ENCODE data around the gene PPP1R37. TPM values are rescaled to one million over a fixed set of nuclear protein-coding genes. Genes with fewer than 3 reads are reported as not detected.

PPP1R37 gene
- total RNA-seq, 1 experiment from 2014 or later: 46.4 TPM

GRCh38 chr19:45070861-45071544, 22.0 kb upstream of the PPP1R37 start:
- ATAC-seq: no peak
- H3K9ac ChIP-seq (ENCODE audit: low read length): no peak overlapping the region

GRCh38 chr19:45071545-45071938, 21.4 kb upstream of the PPP1R37 start:
- no peak overlapping the region for H3K4me3 ChIP-seq (ENCODE audit: low read length)
- H3K36me3 ChIP-seq (ENCODE audit: low read depth, low read length): no peaks in the 10 kb centered on the region
- no peaks in the 10 kb centered on the region for H4K20me1 ChIP-seq (ENCODE audit: low read length)
- no peak for DNase-seq
- intact Hi-C loops (cut with micrococcal nuclease): no loop called here
- H3K9me3 ChIP-seq (ENCODE audit: low read length): no peaks in the 10 kb centered on the region
- BruUV-seq (replicated peaks): no TSS peak
- no peak overlapping the region for H3K9ac ChIP-seq (ENCODE audit: low read length)
- no peaks in the 10 kb centered on the region for H3F3A ChIP-seq (ENCODE audit: low read length, unreplicated experiment)
- H3K4me1 ChIP-seq (ENCODE audit: insufficient read depth, low read length): peaks cover 1% of the 10 kb centered on the region
- H3K4me2 ChIP-seq (ENCODE audit: low read length): no peak overlapping the region
- CTCF ChIA-PET: no interaction called here
- POLR2A ChIA-PET (ENCODE audit: unreplicated experiment): no interaction called here
- peaks cover 14% of the 10 kb centered on the region for H3K79me2 ChIP-seq (ENCODE audit: low read length)
- H3K9me2 ChIP-seq (replicated peaks; ENCODE audit: low read length): no peaks in the 10 kb centered on the region
- no peaks in the 10 kb centered on the region for H3K27me3 ChIP-seq (ENCODE audit: low read length)
- ATAC-seq: no peak
- TF ChIP-seq CTCF (conservative IDR thresholded peaks at IDR 0.05; ENCODE audit: low read depth, low read length) (no peak), EZH2 (IDR thresholded peaks at IDR 0.05; ENCODE audit: low read length, unreplicated experiment) (no peak), EZH2phosphoT487 (IDR thresholded peaks at IDR 0.05; ENCODE audit: borderline replicate concordance, low read length) (no peak)
- no peak overlapping the region for H3K27ac ChIP-seq (ENCODE audit: low read length)
- no peak overlapping the region for H2AFZ ChIP-seq (ENCODE audit: low read length)

More at GRCh38 chr19:45070861-45071544, 22.0 kb upstream of the PPP1R37 start:
- POLR2A ChIA-PET (ENCODE audit: unreplicated experiment): no interaction called here
- Histone ChIP-seq H3K4me2 (ENCODE audit: low read length) (no peak overlapping the region), H3K27me3 (ENCODE audit: low read length) (no peaks in the 10 kb centered on the region), H3K4me1 (ENCODE audit: insufficient read depth, low read length) (no peaks in the 10 kb centered on the region; the same call in 1 of the 2 replicates), H3F3A (ENCODE audit: low read length, unreplicated experiment) (no peaks in the 10 kb centered on the region), H3K9me2 (replicated peaks; ENCODE audit: low read length) (no peaks in the 10 kb centered on the region), H4K20me1 (ENCODE audit: low read length) (no peaks in the 10 kb centered on the region), H3K9me3 (ENCODE audit: low read length) (no peaks in the 10 kb centered on the region), H3K4me3 (ENCODE audit: low read length) (no peak overlapping the region), H2AFZ (ENCODE audit: low read length) (no peak overlapping the region), H3K36me3 (ENCODE audit: low read depth, low read length) (no peaks in the 10 kb centered on the region), H3K27ac (ENCODE audit: low read length) (no peak overlapping the region), H3K79me2 (ENCODE audit: low read length) (peaks cover 14% of the 10 kb centered on the region)
- no peak for DNase-seq
- intact Hi-C loops (cut with micrococcal nuclease): no loop called here
- no peak for TF ChIP-seq EZH2 (IDR thresholded peaks at IDR 0.05; ENCODE audit: low read length, unreplicated experiment)
- TF ChIP-seq CTCF (conservative IDR thresholded peaks at IDR 0.05; ENCODE audit: low read depth, low read length): no peak
- no peak for TF ChIP-seq EZH2phosphoT487 (IDR thresholded peaks at IDR 0.05; ENCODE audit: borderline replicate concordance, low read length)
- no TSS peak for BruUV-seq (replicated peaks)
- CTCF ChIA-PET: no interaction called here

GRCh38 chr19:45071969-45072790, 20.8 kb upstream of the PPP1R37 start:
- CTCF ChIA-PET: no interaction called here
- H3K27me3 ChIP-seq (ENCODE audit: low read length): no peaks in the 10 kb centered on the region
- H3K36me3 ChIP-seq (ENCODE audit: low read depth, low read length): no peaks in the 10 kb centered on the region
- peaks cover 14% of the 10 kb centered on the region for H3K79me2 ChIP-seq (ENCODE audit: low read length)
- H3K9ac ChIP-seq (ENCODE audit: low read length): no peak overlapping the region
- no peaks in the 10 kb centered on the region for H3F3A ChIP-seq (ENCODE audit: low read length, unreplicated experiment)
- no peak overlapping the region for H3K4me3 ChIP-seq (ENCODE audit: low read length)
- no TSS peak for BruUV-seq (replicated peaks)
- H3K4me1 ChIP-seq (ENCODE audit: insufficient read depth, low read length): peaks cover 6% of the 10 kb centered on the region
- H3K27ac ChIP-seq (ENCODE audit: low read length): no peak overlapping the region
- H3K4me2 ChIP-seq (ENCODE audit: low read length): no peak overlapping the region
- DNase-seq (no peak), ATAC-seq (no peak)
- intact Hi-C loops (cut with micrococcal nuclease): no loop called here
- H4K20me1 ChIP-seq (ENCODE audit: low read length): no peaks in the 10 kb centered on the region
- H3K9me2 ChIP-seq (replicated peaks; ENCODE audit: low read length): no peaks in the 10 kb centered on the region
- H2AFZ ChIP-seq (ENCODE audit: low read length): no peak overlapping the region
- no peaks in the 10 kb centered on the region for H3K9me3 ChIP-seq (ENCODE audit: low read length)
- POLR2A ChIA-PET (ENCODE audit: unreplicated experiment): no interaction called here
- TF ChIP-seq EZH2 (IDR thresholded peaks at IDR 0.05; ENCODE audit: low read length, unreplicated experiment) (no peak), CTCF (conservative IDR thresholded peaks at IDR 0.05; ENCODE audit: low read depth, low read length) (no peak), EZH2phosphoT487 (IDR thresholded peaks at IDR 0.05; ENCODE audit: borderline replicate concordance, low read length) (no peak)

Measured in PC-3 (cell line).